HepG2 (cell line): ENCODE results near the gene PTPRD. TPM values are rescaled to one million over a fixed set of nuclear protein-coding genes. Genes with fewer than 3 reads are reported as not detected.

Source experiments
- ATAC-seq: fragments of 200-7000 bp; cut with Tn5 transposase; 3 replicates; pipeline ENCODE4 v1.9.1; 2020; ENCODE audit warnings: mild to moderate bottlenecking, moderate library complexity
- BruUV-seq: library from RNA; stranded (reverse); fragments of 400-500 nt; replicated peaks from 2 replicates; lab custom pipeline; 2021; lab: Mats Ljungman, UMichigan
- CTCF ChIA-PET: fragments of 300-600 bp; formaldehyde crosslinking; extraction: SDS; loops from one replicate; lab custom pipeline; 2021; ENCODE audit warnings: low total read pairs, inconsistent platforms, low intra/inter-chr PET ratio; lab: Yijun Ruan, JAX
- POLR2A ChIA-PET: fragments of 350-600 bp; sonication (Branson Sonifier 250); formaldehyde crosslinking; loops from one replicate; lab custom pipeline; 2020; ENCODE audit warnings: antibody characterized with exemption, inconsistent platforms; lab: Yijun Ruan, JAX
- DNase-seq: peaks from one replicate; pipeline ENCODE4 v3.0.0-alpha.2; 2015; ENCODE audit warnings: low spot score
- FAIRE-seq: peaks from 3 replicates; lab custom pipeline; 2011; peaks lifted over from hg19 to GRCh38; lab: Jason Lieb, UNC
- H2AFZ ChIP-seq: one replicate; pipeline ENCODE4 v1.6.1; 2011; ENCODE audit warnings: low read length, inconsistent platforms
- H3K27ac ChIP-seq: fragments of 300-600 bp; 3 replicates; pipeline ENCODE4 v1.8.0; 2011; ENCODE audit warnings: mixed run types, mild to moderate bottlenecking, mixed read lengths, low read length, inconsistent platforms; ENCODE audit not compliant: insufficient read depth; ENCODE audit errors: extremely low read length
- H3K27me3 ChIP-seq, 2 experiments: fragments of 200-600 bp in 1 of 2; 2 replicates in 1 of 2; 3 replicates in 1 of 2; pipeline versions ENCODE4 v1.6.0 to v1.8.0; 2011; ENCODE audit warnings: low read length in 2 of 2, mild to moderate bottlenecking in 2 of 2, moderate library complexity in 2 of 2, inconsistent platforms in 1 of 2; ENCODE audit not compliant: insufficient read depth in 2 of 2, control insufficient read depth in 1 of 2
- H3K36me3 ChIP-seq, 2 experiments: fragments of 200-600 bp in 1 of 2; replicated peaks in 1 of 2; 2 replicates in 1 of 2; 3 replicates in 1 of 2; pipeline versions ENCODE4 v1.5.1 to v1.8.0; 2011; ENCODE audit warnings: low read length in 2 of 2, inconsistent platforms in 1 of 2; ENCODE audit not compliant: insufficient read depth in 2 of 2, control insufficient read depth in 1 of 2
- H3K4me1 ChIP-seq: 2 replicates; pipeline ENCODE4 v1.5.1; 2012; ENCODE audit warnings: low read length, inconsistent platforms; ENCODE audit not compliant: insufficient read depth
- H3K4me2 ChIP-seq: 2 replicates; pipeline ENCODE4 v1.6.0; 2011; ENCODE audit warnings: low read depth, low read length, inconsistent platforms
- H3K4me3 ChIP-seq, 3 experiments: fragments of 200-600 bp in 1 of 3; sonication (generic), shearing (Covaris generic) in 1 of 3; replicated peaks in 1 of 3; 2 replicates each; pipeline ENCODE4 v1.5.1; 2011 to 2016; ENCODE audit warnings: low read length in 3 of 3, inconsistent platforms in 2 of 3, low read depth in 2 of 3, mild to moderate bottlenecking in 2 of 3, control low read depth in 1 of 3, mixed read lengths in 1 of 3; ENCODE audit not compliant: insufficient read depth in 1 of 3
- H3K79me2 ChIP-seq: one replicate; pipeline ENCODE4 v1.6.1; 2011; ENCODE audit warnings: low read length, inconsistent platforms; ENCODE audit not compliant: insufficient read depth
- H3K9ac ChIP-seq: 2 replicates; pipeline ENCODE4 v1.6.0; 2011; ENCODE audit warnings: mild to moderate bottlenecking, low read depth, low read length, inconsistent platforms; ENCODE audit not compliant: insufficient read depth
- H3K9me3 ChIP-seq: 2 replicates; pipeline ENCODE4 v1.5.1; 2012; ENCODE audit warnings: mild to moderate bottlenecking, low read length
- H4K20me1 ChIP-seq: 2 replicates; pipeline ENCODE4 v1.6.0; 2011; ENCODE audit warnings: inconsistent platforms, mild to moderate bottlenecking, low read length, moderate library complexity; ENCODE audit not compliant: insufficient read depth
- HIVEP1 ChIP-seq: sonication (generic); formaldehyde crosslinking; IDR thresholded peaks from 2 replicates; pipeline ENCODE4 v1.4.0; 2020; ENCODE audit warnings: mild to moderate bottlenecking, missing genetic modification reagents
- ISL2 ChIP-seq: sonication (generic); formaldehyde crosslinking; IDR thresholded peaks from 2 replicates; pipeline ENCODE4 v1.5.0; 2020; ENCODE audit warnings: missing genetic modification reagents
- KDM1A ChIP-seq: IDR thresholded peaks from 2 replicates; pipeline ENCODE4 v1.6.1; 2016; ENCODE audit warnings: missing compliant biosample characterization
- NFE2 ChIP-seq: sonication (generic); formaldehyde crosslinking; IDR thresholded peaks from 2 replicates; pipeline ENCODE4 v1.4.0; 2020; ENCODE audit warnings: missing genetic modification reagents
- PBX3 ChIP-seq: sonication (generic); formaldehyde crosslinking; IDR thresholded peaks from 2 replicates; pipeline ENCODE4 v1.8.1; 2023; ENCODE audit warnings: missing genetic modification reagents, inconsistent platforms, borderline replicate concordance
- POLR2AphosphoS5 ChIP-seq: IDR thresholded peaks from 2 replicates; pipeline ENCODE4 v1.6.1; 2012; ENCODE audit warnings: low read depth, low read length
- RBM39 ChIP-seq: fragments of 200-400 bp; formaldehyde crosslinking; IDR thresholded peaks from one replicate; pipeline ENCODE4 v1.6.1; 2018; ENCODE audit warnings: antibody characterized with exemption, mild to moderate bottlenecking, low read depth, low read length; ENCODE audit not compliant: poor library complexity, severe bottlenecking
- REXO4 ChIP-seq: sonication (generic); formaldehyde crosslinking; IDR thresholded peaks from 2 replicates; pipeline ENCODE4 v1.8.0; 2022; ENCODE audit warnings: missing genetic modification reagents, mild to moderate bottlenecking, borderline replicate concordance
- ZFP41 ChIP-seq: sonication (generic); formaldehyde crosslinking; IDR thresholded peaks from 2 replicates; pipeline ENCODE4 v1.4.0; 2020; ENCODE audit warnings: mild to moderate bottlenecking, missing genetic modification reagents, borderline replicate concordance
- ZMYM2 ChIP-seq: sonication (generic); formaldehyde crosslinking; IDR thresholded peaks from 2 replicates; pipeline ENCODE4 v1.8.0; 2022; ENCODE audit warnings: mild to moderate bottlenecking, missing genetic modification reagents
- ZNF24 ChIP-seq: fragments of 450-650 bp; IDR thresholded peaks from 2 replicates; pipeline ENCODE4 v1.6.1; 2017; ENCODE audit warnings: antibody characterized with exemption, mild to moderate bottlenecking
- ZNF382 ChIP-seq: sonication (generic); formaldehyde crosslinking; IDR thresholded peaks from 2 replicates; pipeline ENCODE4 v1.5.0; 2020; ENCODE audit warnings: missing genetic modification reagents, mild to moderate bottlenecking, borderline replicate concordance
- ZNF652 ChIP-seq: IDR thresholded peaks from 2 replicates; pipeline ENCODE4 v1.6.1; 2016; ENCODE audit warnings: low read depth, borderline replicate concordance
- ZZZ3 ChIP-seq: sonication (generic); formaldehyde crosslinking; IDR thresholded peaks from 2 replicates; pipeline ENCODE4 v1.4.0; 2020; ENCODE audit warnings: missing genetic modification reagents, mild to moderate bottlenecking, borderline replicate concordance
- WGBS: methylation state at CpG from one replicate; pipeline ENCODE4 v1.1.6; 2017; ENCODE audit warnings: low lambda C conversion rate; 5-methylcytosine and 5-hydroxymethylcytosine counted together
- in situ Hi-C: cut with HindIII; loops from 2 replicates; pipeline ENCODE4 v1.10.0; 2017; ENCODE audit warnings: low pct_unique_long_range_greater_than_20kb; ENCODE audit not compliant: extremely low pct_ligation_motif_present
- intact Hi-C: fragments of 100-400 bp; cut with micrococcal nuclease; formaldehyde crosslinking; loops from one replicate; pipeline ENCODE4 v1.10.0; 2022; ENCODE audit not compliant: unreplicated experiment
- polyA plus RNA-seq, 8 experiments: library from polyadenylated mRNA; depleted of rRNA in 3 of 8; stranded (reverse) in 7 of 8; unstranded in 1 of 8; fragments of >200 nt; fragmentation: Illumina TruSeq in 4 of 8; extraction: Trizol in 4 of 8; gene quantifications; 2 replicates each; pipeline versions ENCODE4 v1.2.1 to v1.2.3, GENCODE V29; 2011 to 2016; ENCODE audit warnings: low read depth in 4 of 8, missing spikeins in 1 of 8, mixed read lengths in 1 of 8; ENCODE audit not compliant: insufficient read depth in 1 of 8
- total RNA-seq, 5 experiments: library from RNA; depleted of rRNA; stranded (reverse); fragments of >200 nt; fragmentation: Illumina TruSeq; extraction: Trizol; gene quantifications; 2 replicates each; pipeline ENCODE4 v1.2.3, GENCODE V29; 2016; ENCODE audit warnings: low read depth in 1 of 5
- TF ChIP-seq, protein P1 (sequence below): fragments of 450-650 bp; IDR thresholded peaks from 2 replicates; pipeline ENCODE4 v1.6.1; 2017; ENCODE audit warnings: mild to moderate bottlenecking
- TF ChIP-seq, protein P2 (sequence below): sonication (generic); formaldehyde crosslinking; IDR thresholded peaks from 2 replicates; pipeline ENCODE4 v1.4.0; 2020; ENCODE audit warnings: missing genetic modification reagents
- TF ChIP-seq, protein P3 (sequence below): sonication (generic); formaldehyde crosslinking; IDR thresholded peaks from 2 replicates; pipeline ENCODE4 v1.8.0; 2022; ENCODE audit warnings: mild to moderate bottlenecking, missing genetic modification reagents; ENCODE audit not compliant: insufficient replicate concordance

PTPRD gene
- total and polyA plus RNA-seq, 2 of the 13 experiments (the other 11 are each of a cell fraction or from before 2014, with no cell fraction given), result 0.05 TPM; not detected in 1

DNA sequence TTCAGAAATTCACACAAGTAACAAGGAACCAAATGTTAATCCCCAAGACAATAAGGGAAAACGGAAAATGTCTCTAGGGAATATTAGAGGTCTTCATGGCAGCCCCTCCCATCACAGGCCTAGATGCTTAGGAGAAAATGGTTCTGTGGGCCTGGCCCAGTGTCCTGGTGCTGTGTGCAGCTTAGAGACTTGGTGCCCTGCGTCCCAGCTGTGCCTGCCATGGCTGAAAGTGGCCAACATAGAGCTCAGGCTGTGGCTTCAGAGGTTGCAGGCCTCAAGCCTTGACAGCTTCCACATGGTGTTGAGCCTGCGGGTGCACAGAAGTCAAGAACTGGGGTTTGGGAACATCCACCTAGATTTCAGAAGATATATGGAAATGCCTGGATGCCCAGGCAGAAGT is 942.3 kb downstream of the PTPRD start:
- Histone ChIP-seq H4K20me1 (no peaks in the 10 kb centered on the region), H3K4me3 (no peak overlapping the region), H3K27me3 (no peaks in the 10 kb centered on the region), H3K4me1 (no peaks in the 10 kb centered on the region), H3K4me2 (no peak overlapping the region), H2AFZ (no peak overlapping the region), H3K79me2 (no peaks in the 10 kb centered on the region), H3K9me3 (no peaks in the 10 kb centered on the region), H3K9ac (no peak overlapping the region), H3K36me3 (no peaks in the 10 kb centered on the region), H3K27ac (no peak overlapping the region)
- ATAC-seq (no peak), DNase-seq (no peak), FAIRE-seq (no peak)
- in situ Hi-C loops (no loop called here), intact Hi-C loops (no loop called here)
- POLR2A ChIA-PET, result no interaction called here
- CTCF ChIA-PET, result no interaction called here
- 0% methylated on average over 2 of the region's 3 CpGs for WGBS
- no TSS peak for BruUV-seq
- no peak for TF ChIP-seq ZNF382 (CRISPR knock-in tag)
- no peak for TF ChIP-seq ZZZ3
- no peak for TF ChIP-seq ISL2 (CRISPR knock-in tag)
- TF ChIP-seq POLR2AphosphoS5, result no peak
- TF ChIP-seq ZFP41 (CRISPR knock-in tag), result no peak
- no peak for TF ChIP-seq ZMYM2 (CRISPR knock-in tag)
- TF ChIP-seq RBM39, result no peak
- TF ChIP-seq, protein P1, sequence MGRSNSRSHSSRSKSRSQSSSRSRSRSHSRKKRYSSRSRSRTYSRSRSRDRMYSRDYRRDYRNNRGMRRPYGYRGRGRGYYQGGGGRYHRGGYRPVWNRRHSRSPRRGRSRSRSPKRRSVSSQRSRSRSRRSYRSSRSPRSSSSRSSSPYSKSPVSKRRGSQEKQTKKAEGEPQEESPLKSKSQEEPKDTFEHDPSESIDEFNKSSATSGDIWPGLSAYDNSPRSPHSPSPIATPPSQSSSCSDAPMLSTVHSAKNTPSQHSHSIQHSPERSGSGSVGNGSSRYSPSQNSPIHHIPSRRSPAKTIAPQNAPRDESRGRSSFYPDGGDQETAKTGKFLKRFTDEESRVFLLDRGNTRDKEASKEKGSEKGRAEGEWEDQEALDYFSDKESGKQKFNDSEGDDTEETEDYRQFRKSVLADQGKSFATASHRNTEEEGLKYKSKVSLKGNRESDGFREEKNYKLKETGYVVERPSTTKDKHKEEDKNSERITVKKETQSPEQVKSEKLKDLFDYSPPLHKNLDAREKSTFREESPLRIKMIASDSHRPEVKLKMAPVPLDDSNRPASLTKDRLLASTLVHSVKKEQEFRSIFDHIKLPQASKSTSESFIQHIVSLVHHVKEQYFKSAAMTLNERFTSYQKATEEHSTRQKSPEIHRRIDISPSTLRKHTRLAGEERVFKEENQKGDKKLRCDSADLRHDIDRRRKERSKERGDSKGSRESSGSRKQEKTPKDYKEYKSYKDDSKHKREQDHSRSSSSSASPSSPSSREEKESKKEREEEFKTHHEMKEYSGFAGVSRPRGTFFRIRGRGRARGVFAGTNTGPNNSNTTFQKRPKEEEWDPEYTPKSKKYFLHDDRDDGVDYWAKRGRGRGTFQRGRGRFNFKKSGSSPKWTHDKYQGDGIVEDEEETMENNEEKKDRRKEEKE, result no peak
- no peak for TF ChIP-seq ZNF652 (CRISPR knock-in tag)
- no peak for TF ChIP-seq REXO4 (CRISPR knock-in tag)
- TF ChIP-seq ZNF24, result no peak
- TF ChIP-seq HIVEP1 (CRISPR knock-in tag), result no peak
- TF ChIP-seq NFE2 (CRISPR knock-in tag), result no peak
- TF ChIP-seq, protein P2, sequence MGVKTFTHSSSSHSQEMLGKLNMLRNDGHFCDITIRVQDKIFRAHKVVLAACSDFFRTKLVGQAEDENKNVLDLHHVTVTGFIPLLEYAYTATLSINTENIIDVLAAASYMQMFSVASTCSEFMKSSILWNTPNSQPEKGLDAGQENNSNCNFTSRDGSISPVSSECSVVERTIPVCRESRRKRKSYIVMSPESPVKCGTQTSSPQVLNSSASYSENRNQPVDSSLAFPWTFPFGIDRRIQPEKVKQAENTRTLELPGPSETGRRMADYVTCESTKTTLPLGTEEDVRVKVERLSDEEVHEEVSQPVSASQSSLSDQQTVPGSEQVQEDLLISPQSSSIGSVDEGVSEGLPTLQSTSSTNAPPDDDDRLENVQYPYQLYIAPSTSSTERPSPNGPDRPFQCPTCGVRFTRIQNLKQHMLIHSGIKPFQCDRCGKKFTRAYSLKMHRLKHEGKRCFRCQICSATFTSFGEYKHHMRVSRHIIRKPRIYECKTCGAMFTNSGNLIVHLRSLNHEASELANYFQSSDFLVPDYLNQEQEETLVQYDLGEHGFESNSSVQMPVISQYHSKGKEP (CRISPR knock-in tag), result no peak
- TF ChIP-seq, protein P3, sequence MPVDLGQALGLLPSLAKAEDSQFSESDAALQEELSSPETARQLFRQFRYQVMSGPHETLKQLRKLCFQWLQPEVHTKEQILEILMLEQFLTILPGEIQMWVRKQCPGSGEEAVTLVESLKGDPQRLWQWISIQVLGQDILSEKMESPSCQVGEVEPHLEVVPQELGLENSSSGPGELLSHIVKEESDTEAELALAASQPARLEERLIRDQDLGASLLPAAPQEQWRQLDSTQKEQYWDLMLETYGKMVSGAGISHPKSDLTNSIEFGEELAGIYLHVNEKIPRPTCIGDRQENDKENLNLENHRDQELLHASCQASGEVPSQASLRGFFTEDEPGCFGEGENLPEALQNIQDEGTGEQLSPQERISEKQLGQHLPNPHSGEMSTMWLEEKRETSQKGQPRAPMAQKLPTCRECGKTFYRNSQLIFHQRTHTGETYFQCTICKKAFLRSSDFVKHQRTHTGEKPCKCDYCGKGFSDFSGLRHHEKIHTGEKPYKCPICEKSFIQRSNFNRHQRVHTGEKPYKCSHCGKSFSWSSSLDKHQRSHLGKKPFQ, result no peak
- no peak for TF ChIP-seq PBX3 (CRISPR knock-in tag)
- TF ChIP-seq KDM1A (CRISPR knock-in tag), result no peak
